ENCODE data around the gene HDAC9.

HDAC9 gene

DNA sequence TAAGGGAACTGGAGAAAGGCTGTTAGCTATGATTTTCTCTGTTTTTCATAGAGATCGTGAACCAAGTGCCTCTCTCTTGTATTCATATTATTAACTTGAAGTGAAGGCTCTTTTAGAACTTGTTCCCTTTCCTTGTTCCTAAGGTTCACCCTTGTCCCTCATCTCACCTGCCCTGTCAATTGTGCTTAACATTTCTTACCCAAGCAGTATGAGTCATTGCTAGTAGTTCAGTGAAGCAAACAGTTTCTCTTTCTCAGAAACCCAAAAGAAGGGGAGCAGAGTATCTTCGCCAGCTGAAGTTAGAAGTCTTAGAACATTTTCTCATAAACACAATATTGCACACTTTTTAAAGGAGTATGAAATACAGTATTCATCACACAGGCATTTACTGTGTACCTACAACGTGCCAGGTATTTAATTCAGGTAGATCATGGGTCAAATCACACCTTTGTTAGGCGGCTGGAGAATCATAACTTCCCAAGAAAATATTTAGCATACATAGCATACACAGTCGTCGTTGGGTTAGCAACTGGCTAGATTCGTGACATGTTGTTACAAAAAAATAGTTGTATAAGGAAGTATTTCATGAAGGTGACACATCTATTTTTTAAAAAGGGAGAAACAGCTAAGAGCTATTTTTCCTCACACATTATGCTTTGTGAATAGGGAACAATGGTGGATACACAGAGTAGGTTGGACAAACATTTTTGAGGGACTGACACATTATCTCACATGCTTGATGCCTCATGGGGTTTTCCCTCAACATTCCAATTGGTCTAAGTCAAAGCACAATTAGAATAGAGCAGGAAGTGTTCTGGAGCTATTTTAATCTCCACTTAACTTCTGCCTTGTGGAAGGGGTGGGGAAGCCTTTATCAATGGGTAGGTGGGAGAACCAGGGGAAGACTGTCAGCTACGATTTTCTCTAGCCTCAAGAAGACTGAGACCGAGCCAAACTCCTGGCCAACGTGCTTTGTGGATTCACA is 13.2 kb downstream of the HDAC9 start:
- H3K4me3 ChIP-seq (ENCODE audit: low read length): no peak overlapping the region
- H3K27ac ChIP-seq (ENCODE audit: low read length): no peak overlapping the region
- no CpG with 5 or more reads among the region's 10 CpGs for WGBS (ENCODE audit: insufficient coverage, insufficient read length)
- H3K27me3 ChIP-seq (ENCODE audit: control insufficient read depth, insufficient read depth, low read length): no peaks in the 10 kb centered on the region
- H3K36me3 ChIP-seq (ENCODE audit: control insufficient read depth, insufficient read depth, low read length): no peaks in the 10 kb centered on the region
- DNase-seq (ENCODE audit: low read depth, low spot score): no peak
- H3K4me1 ChIP-seq (ENCODE audit: control insufficient read depth, insufficient read depth, low read length): no peaks in the 10 kb centered on the region; the same call in 1 of the 2 replicates
- no peaks in the 10 kb centered on the region for H3K9me3 ChIP-seq (ENCODE audit: control insufficient read depth, insufficient read depth, low read length)

- H3K4me1 ChIP-seq (ENCODE audit: control insufficient read depth, insufficient read depth, low read length): no peaks in the 10 kb centered on the region; the same call in 1 of the 2 replicates
Observed at GRCh38 chr7:18509481-18509880, 13.9 kb downstream of the HDAC9 start.

GRCh38 chr7:18511351-18512140 is 16.0 kb downstream of the HDAC9 start:
- Histone ChIP-seq H3K4me1 (ENCODE audit: control insufficient read depth, insufficient read depth, low read length) (peaks cover 2% of the 10 kb centered on the region; the same call in 1 of the 2 replicates), H3K36me3 (ENCODE audit: control insufficient read depth, insufficient read depth, low read length) (no peaks in the 10 kb centered on the region), H3K27me3 (ENCODE audit: control insufficient read depth, insufficient read depth, low read length) (no peaks in the 10 kb centered on the region), H3K9me3 (ENCODE audit: control insufficient read depth, insufficient read depth, low read length) (no peaks in the 10 kb centered on the region), H3K27ac (ENCODE audit: low read length) (no peak overlapping the region), H3K4me3 (ENCODE audit: low read length) (no peak overlapping the region)
- DNase-seq (ENCODE audit: low read depth, low spot score): no peak
- no CpG with 5 or more reads among the region's 4 CpGs for WGBS (ENCODE audit: insufficient coverage, insufficient read length)

More at GRCh38 chr7:18509481-18509880, 13.9 kb downstream of the HDAC9 start:
- 100% methylated on average over 2 of the region's 2 CpGs for WGBS (ENCODE audit: insufficient coverage, insufficient read length)
- H3K9me3 ChIP-seq (ENCODE audit: control insufficient read depth, insufficient read depth, low read length): no peaks in the 10 kb centered on the region
- no peak for DNase-seq (ENCODE audit: low read depth, low spot score)
- no peak overlapping the region for H3K27ac ChIP-seq (ENCODE audit: low read length)
- H3K27me3 ChIP-seq (ENCODE audit: control insufficient read depth, insufficient read depth, low read length): no peaks in the 10 kb centered on the region
- H3K36me3 ChIP-seq (ENCODE audit: control insufficient read depth, insufficient read depth, low read length): no peaks in the 10 kb centered on the region
- H3K4me3 ChIP-seq (ENCODE audit: low read length): no peak overlapping the region

DNA sequence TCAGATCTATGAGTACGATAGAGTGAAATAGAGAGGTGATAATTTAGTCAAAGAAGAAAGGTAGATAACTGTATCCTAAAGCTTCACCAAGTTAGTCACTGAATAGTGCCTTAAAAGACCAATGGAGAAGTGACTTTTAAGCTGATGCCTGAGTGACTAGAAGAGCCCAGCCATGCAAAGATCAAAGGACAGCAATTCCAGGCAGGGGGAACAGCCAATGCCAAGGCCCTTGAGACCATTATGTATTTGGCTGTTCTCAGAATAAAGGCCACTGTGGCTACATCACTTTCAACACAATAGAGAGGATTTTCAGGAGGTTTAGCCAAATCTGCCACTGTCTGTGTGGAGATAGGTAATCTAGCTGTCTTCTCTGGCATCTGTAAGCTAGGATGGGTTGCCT is 17.8 kb downstream of the HDAC9 start:
- Histone ChIP-seq H3K36me3 (ENCODE audit: control insufficient read depth, insufficient read depth, low read length) (no peaks in the 10 kb centered on the region), H3K9me3 (ENCODE audit: control insufficient read depth, insufficient read depth, low read length) (no peaks in the 10 kb centered on the region), H3K4me3 (ENCODE audit: low read length) (no peak overlapping the region), H3K27me3 (ENCODE audit: control insufficient read depth, insufficient read depth, low read length) (no peaks in the 10 kb centered on the region), H3K4me1 (ENCODE audit: control insufficient read depth, insufficient read depth, low read length) (peaks cover 2% of the 10 kb centered on the region; the same call in 1 of the 2 replicates), H3K27ac (ENCODE audit: low read length) (no peak overlapping the region)
- no peak for DNase-seq (ENCODE audit: low read depth, low spot score)
- no CpG with 5 or more reads among the region's 1 CpG for WGBS (ENCODE audit: insufficient coverage, insufficient read length)

GRCh38 chr7:18515067-18515466 is 19.5 kb downstream of the HDAC9 start:
- H3K4me3 ChIP-seq (ENCODE audit: low read length): no peak overlapping the region
- no peak overlapping the region for H3K27ac ChIP-seq (ENCODE audit: low read length)
- H3K9me3 ChIP-seq (ENCODE audit: control insufficient read depth, insufficient read depth, low read length): no peaks in the 10 kb centered on the region
- no CpG with 5 or more reads among the region's 2 CpGs for WGBS (ENCODE audit: insufficient coverage, insufficient read length)
- DNase-seq (ENCODE audit: low read depth, low spot score): no peak
- no peaks in the 10 kb centered on the region for H3K27me3 ChIP-seq (ENCODE audit: control insufficient read depth, insufficient read depth, low read length)
- no peaks in the 10 kb centered on the region for H3K36me3 ChIP-seq (ENCODE audit: control insufficient read depth, insufficient read depth, low read length)
- H3K4me1 ChIP-seq (ENCODE audit: control insufficient read depth, insufficient read depth, low read length): peaks cover 2% of the 10 kb centered on the region; the same call in 1 of the 2 replicates

- Histone ChIP-seq H3K4me1 (ENCODE audit: control insufficient read depth, insufficient read depth, low read length) (peaks cover 2% of the 10 kb centered on the region; the same call in 1 of the 2 replicates), H3K36me3 (ENCODE audit: control insufficient read depth, insufficient read depth, low read length) (no peaks in the 10 kb centered on the region), H3K27ac (ENCODE audit: low read length) (no peak overlapping the region), H3K9me3 (ENCODE audit: control insufficient read depth, insufficient read depth, low read length) (no peaks in the 10 kb centered on the region), H3K4me3 (ENCODE audit: low read length) (no peak overlapping the region), H3K27me3 (ENCODE audit: control insufficient read depth, insufficient read depth, low read length) (no peaks in the 10 kb centered on the region)
- no CpG with 5 or more reads among the region's 2 CpGs for WGBS (ENCODE audit: insufficient coverage, insufficient read length)
- DNase-seq (ENCODE audit: low read depth, low spot score): no peak
Observed at GRCh38 chr7:18517646-18518045, 22.1 kb downstream of the HDAC9 start.

DNA sequence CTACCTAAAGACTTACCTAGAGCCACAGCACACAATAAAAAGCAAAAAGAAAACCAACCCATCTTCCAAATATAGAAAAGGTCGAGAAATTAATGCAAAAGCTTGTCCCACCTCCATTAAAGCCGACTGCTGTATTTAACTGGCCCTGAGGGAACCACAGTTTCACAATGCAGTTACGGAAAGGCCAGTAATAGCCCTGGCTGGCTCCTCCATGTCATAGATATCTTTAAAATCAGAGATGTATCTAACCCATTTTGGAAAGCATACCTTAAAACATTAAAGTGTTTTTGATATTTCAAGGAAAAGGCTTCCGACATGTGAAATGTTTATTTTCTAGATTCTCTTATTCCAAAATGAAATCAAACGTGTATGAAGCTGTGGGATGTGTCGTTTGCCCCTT is 23.0 kb downstream of the HDAC9 start:
- Histone ChIP-seq H3K36me3 (ENCODE audit: control insufficient read depth, insufficient read depth, low read length) (no peaks in the 10 kb centered on the region), H3K27ac (ENCODE audit: low read length) (no peak overlapping the region), H3K27me3 (ENCODE audit: control insufficient read depth, insufficient read depth, low read length) (no peaks in the 10 kb centered on the region), H3K9me3 (ENCODE audit: control insufficient read depth, insufficient read depth, low read length) (no peaks in the 10 kb centered on the region), H3K4me3 (ENCODE audit: low read length) (no peak overlapping the region), H3K4me1 (ENCODE audit: control insufficient read depth, insufficient read depth, low read length) (peaks cover 2% of the 10 kb centered on the region; the same call in 1 of the 2 replicates)
- WGBS (ENCODE audit: insufficient coverage, insufficient read length): no CpG with 5 or more reads among the region's 6 CpGs
- no peak for DNase-seq (ENCODE audit: low read depth, low spot score)

DNA sequence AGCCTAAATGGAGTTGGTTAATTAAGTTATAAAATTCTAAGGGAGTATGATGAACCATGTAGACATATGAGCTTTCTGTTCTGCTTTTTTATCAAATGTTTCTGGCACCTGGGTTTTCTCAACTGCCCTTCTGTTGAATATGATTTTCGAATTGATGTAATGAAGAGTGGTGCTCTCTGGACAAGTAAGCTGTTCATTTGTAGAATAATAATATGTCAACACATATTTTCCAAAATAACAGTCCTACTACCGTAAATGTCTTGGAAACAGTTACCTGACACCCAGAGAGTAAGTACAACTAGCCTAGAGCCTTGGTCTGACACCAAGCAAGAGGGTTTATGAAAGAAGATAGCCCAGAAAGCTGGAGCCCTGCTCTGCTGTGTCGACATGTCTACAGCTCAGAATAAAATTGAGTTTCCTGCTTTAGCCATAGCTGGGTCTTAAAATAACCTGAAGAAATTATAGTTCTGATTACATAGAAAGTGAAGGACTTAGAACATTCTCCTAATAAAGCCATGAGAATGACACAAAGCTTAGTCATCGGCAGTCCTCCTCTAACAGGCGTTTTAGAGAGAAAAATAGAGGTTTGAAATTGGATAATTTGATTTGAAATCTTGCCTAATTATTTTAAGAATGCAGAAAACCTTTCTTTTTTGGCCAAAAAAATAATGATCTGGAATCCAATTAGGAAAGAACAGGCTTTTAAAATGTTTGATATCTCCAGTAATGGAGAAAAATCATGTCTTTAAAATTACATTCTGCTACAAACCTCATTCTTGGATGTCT is 25.1 kb downstream of the HDAC9 start:
- Histone ChIP-seq H3K4me1 (ENCODE audit: control insufficient read depth, insufficient read depth, low read length) (no peaks in the 10 kb centered on the region), H3K4me3 (ENCODE audit: low read length) (no peak overlapping the region), H3K9me3 (ENCODE audit: control insufficient read depth, insufficient read depth, low read length) (no peaks in the 10 kb centered on the region), H3K27ac (ENCODE audit: low read length) (no peak overlapping the region), H3K36me3 (ENCODE audit: control insufficient read depth, insufficient read depth, low read length) (no peaks in the 10 kb centered on the region), H3K27me3 (ENCODE audit: control insufficient read depth, insufficient read depth, low read length) (no peaks in the 10 kb centered on the region)
- DNase-seq (ENCODE audit: low read depth, low spot score): no peak
- no CpG with 5 or more reads among the region's 5 CpGs for WGBS (ENCODE audit: insufficient coverage, insufficient read length)

DNA sequence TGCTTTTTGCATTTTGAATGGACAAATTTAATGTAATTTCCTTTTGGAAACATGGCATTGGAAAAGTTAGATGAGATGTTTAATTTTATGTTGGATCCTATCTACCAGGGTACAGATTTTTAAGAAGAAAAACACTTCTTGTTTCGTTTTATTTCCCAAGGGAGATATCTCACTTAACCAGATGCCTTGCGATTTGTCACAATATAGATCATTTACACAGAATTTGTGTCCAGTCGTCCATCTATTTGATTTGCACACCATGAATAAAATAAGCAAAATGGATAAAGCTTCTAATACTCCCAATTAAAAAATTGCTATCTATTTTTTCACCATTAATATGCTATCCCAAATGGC is 25.7 kb downstream of the HDAC9 start:
- Histone ChIP-seq H3K4me1 (ENCODE audit: control insufficient read depth, insufficient read depth, low read length) (no peaks in the 10 kb centered on the region), H3K27ac (ENCODE audit: low read length) (no peak overlapping the region), H3K27me3 (ENCODE audit: control insufficient read depth, insufficient read depth, low read length) (no peaks in the 10 kb centered on the region), H3K9me3 (ENCODE audit: control insufficient read depth, insufficient read depth, low read length) (no peaks in the 10 kb centered on the region), H3K36me3 (ENCODE audit: control insufficient read depth, insufficient read depth, low read length) (no peaks in the 10 kb centered on the region), H3K4me3 (ENCODE audit: low read length) (no peak overlapping the region)
- WGBS (ENCODE audit: insufficient coverage, insufficient read length): no CpG with 5 or more reads among the region's 3 CpGs
- no peak for DNase-seq (ENCODE audit: low read depth, low spot score)
